ENCODE data around the gene PACRG. TPM values are rescaled to one million over a fixed set of nuclear protein-coding genes. Genes with fewer than 3 reads are reported as not detected.

Gene PACRG
- total and polyA plus RNA-seq, 2 donors (not counting 3 experiments of a cell fraction or from before 2014, with no cell fraction given) = 0.08 TPM; not detected in 1

GRCh38 chr6:162728706-162729105 is 932 bp downstream of the PACRG start:
- POLR2A ChIA-PET = no interaction called here
- no peaks in the 10 kb centered on the region for H3K9me3 ChIP-seq (replicated peaks; ENCODE audit: control insufficient read depth, insufficient read depth, low read length)
- intact Hi-C loops (cut with micrococcal nuclease) = loop anchor here (5.0 to 10.0 kb wide), 3 partner anchors 546 to 984 kb away; partner anchors contain the start of gene QKI
- H3K27ac ChIP-seq (ENCODE audit: insufficient read depth, low read depth, low read length) = no peak overlapping the region
- no peak overlapping the region for H3K4me3 ChIP-seq (replicated peaks in 1 of 3; ENCODE audit: insufficient read depth in 1 of 3, low read depth in 1 of 3, low read length in 3 of 3)
- BruUV-seq (replicated peaks) = no TSS peak
- FAIRE-seq (no peak), DNase-seq (ENCODE audit: low read depth, low spot score) (no peak)
- no peak for TF ChIP-seq GATA2 (IDR thresholded peaks at IDR 0.05; ENCODE audit: insufficient read depth, insufficient read length, low read depth, low read length)
- no peak for TF ChIP-seq FOS (IDR thresholded peaks at IDR 0.05; ENCODE audit: borderline replicate concordance, insufficient read depth, low read length)
- TF ChIP-seq CTCF (IDR thresholded peaks at IDR 0.05; ENCODE audit: extremely low read depth in 1 of 2, insufficient read depth in 1 of 2, low read depth in 1 of 2, low read length in 2 of 2) = no peak
- no peak for TF ChIP-seq MYC (IDR thresholded peaks at IDR 0.05; ENCODE audit: low read depth, low read length)
- TF ChIP-seq MAX (IDR thresholded peaks at IDR 0.05; ENCODE audit: insufficient read depth, insufficient read length) = no peak
- no peak for TF ChIP-seq EZH2 (IDR thresholded peaks at IDR 0.05; ENCODE audit: borderline replicate concordance, low read depth, low read length, severe bottlenecking)
- TF ChIP-seq POLR2A (IDR thresholded peaks at IDR 0.05; ENCODE audit: low read depth, low read length) = no peak
- TF ChIP-seq JUN (IDR thresholded peaks at IDR 0.05; ENCODE audit: borderline replicate concordance, insufficient read depth, insufficient read length, low read depth) = no peak
- no peak for TF ChIP-seq POLR2AphosphoS5 (IDR thresholded peaks at IDR 0.05; ENCODE audit: insufficient read depth, low read depth, low read length)
- no peak overlapping the region for H3K4me2 ChIP-seq (ENCODE audit: insufficient read depth, low read length)
- H2AFZ ChIP-seq (ENCODE audit: low read depth, low read length) = no peak overlapping the region
- H3K9ac ChIP-seq (replicated peaks; ENCODE audit: extremely low read depth, insufficient read depth, low read length) = no peak overlapping the region
- peaks cover 5% of the 10 kb centered on the region for H3K4me1 ChIP-seq (ENCODE audit: control insufficient read depth, extremely low read depth, insufficient read depth, low read length)
- dilution Hi-C loops (cut with MboI; ENCODE audit: extremely low pct_ligation_motif_present, low sequenced_read_pairs) = no loop called here
- H4K20me1 ChIP-seq (replicated peaks; ENCODE audit: control insufficient read depth, extremely low read depth, insufficient read depth, low read length) = no peaks in the 10 kb centered on the region
- CTCF ChIA-PET = no interaction called here
- no peaks in the 10 kb centered on the region for H3K27me3 ChIP-seq (ENCODE audit: control insufficient read depth in 2 of 2, insufficient read depth in 2 of 2, low read length in 2 of 2)
- H3K36me3 ChIP-seq (ENCODE audit: control insufficient read depth in 2 of 2, extremely low read depth in 1 of 2, insufficient read depth in 2 of 2, low read length in 2 of 2) = no peaks in the 10 kb centered on the region
- no peaks in the 10 kb centered on the region for H3K9me1 ChIP-seq (replicated peaks; ENCODE audit: control insufficient read depth, extremely low read depth, insufficient read depth, low read length)
- no peaks in the 10 kb centered on the region for H3K79me2 ChIP-seq (ENCODE audit: control insufficient read depth, insufficient read depth, low read length)
